Parathyroid adenoma (tissue), 2 donors: Measurements from ENCODE around the gene CPEB3.

Experiments
- H2AFZ ChIP-seq: fragments of 300-600 bp; sonication (generic); one replicate; pipeline ENCODE4 v1.7.0; 2017; ENCODE audit warnings: antibody characterized with exemption, mild to moderate bottlenecking
- H3K27ac ChIP-seq: fragments of 300-600 bp; sonication (generic); one replicate; pipeline ENCODE4 v1.7.0; 2017
- H3K27me3 ChIP-seq: fragments of 300-600 bp; sonication (generic); one replicate; pipeline ENCODE4 v1.7.0; 2017; ENCODE audit warnings: low read length; ENCODE audit not compliant: control insufficient read depth, insufficient read depth
- H3K36me3 ChIP-seq: fragments of 300-600 bp; sonication (generic); one replicate; pipeline ENCODE4 v1.7.0; 2017; ENCODE audit warnings: low read length; ENCODE audit not compliant: control insufficient read depth, insufficient read depth
- H3K4me1 ChIP-seq: fragments of 300-600 bp; sonication (generic); one replicate; pipeline ENCODE4 v1.7.0; 2017; ENCODE audit warnings: control low read depth
- H3K4me2 ChIP-seq: fragments of 300-600 bp; sonication (generic); one replicate; pipeline ENCODE4 v1.7.0; 2017; ENCODE audit warnings: low read length
- H3K4me3 ChIP-seq: fragments of 300-600 bp; sonication (generic); one replicate; pipeline ENCODE4 v1.7.0; 2017; ENCODE audit warnings: low read depth, low read length
- H3K79me2 ChIP-seq: fragments of 300-600 bp; sonication (generic); one replicate; pipeline ENCODE4 v1.7.0; 2017; ENCODE audit warnings: control low read depth
- H3K9ac ChIP-seq: fragments of 300-600 bp; sonication (generic); one replicate; pipeline ENCODE4 v1.7.0; 2017; ENCODE audit warnings: mild to moderate bottlenecking
- H3K9me3 ChIP-seq: fragments of 300-600 bp; sonication (generic); one replicate; pipeline ENCODE4 v1.7.0; 2017; ENCODE audit warnings: low read length; ENCODE audit not compliant: control insufficient read depth
- CTCF ChIP-seq: fragments of 300-600 bp; sonication (generic); IDR thresholded peaks from one replicate; pipeline ENCODE4 v1.7.0; 2017; ENCODE audit warnings: antibody characterized with exemption, mild to moderate bottlenecking
- donor health status: primary hyperparathyroidism.

The CPEB3 gene

GRCh38 chr10:92304061-92304460 lies 13.2 kb upstream of the CPEB3 start:
- peaks cover 32% of the 10 kb centered on the region for H3K79me2 ChIP-seq
- H2AFZ ChIP-seq = no peak overlapping the region
- H3K4me3 ChIP-seq = no peak overlapping the region
- H3K27me3 ChIP-seq = no peaks in the 10 kb centered on the region
- no peaks in the 10 kb centered on the region for H3K9me3 ChIP-seq
- H3K27ac ChIP-seq = no peak overlapping the region
- H3K36me3 ChIP-seq = no peaks in the 10 kb centered on the region
- TF ChIP-seq CTCF = no peak
- H3K9ac ChIP-seq = no peak overlapping the region
- no peak overlapping the region for H3K4me2 ChIP-seq
- no peaks in the 10 kb centered on the region for H3K4me1 ChIP-seq

GRCh38 chr10:92303096-92303495 lies 12.2 kb upstream of the CPEB3 start:
- H3K4me2 ChIP-seq = no peak overlapping the region
- peaks cover 42% of the 10 kb centered on the region for H3K79me2 ChIP-seq
- H3K36me3 ChIP-seq = no peaks in the 10 kb centered on the region
- H3K27me3 ChIP-seq = no peaks in the 10 kb centered on the region
- H2AFZ ChIP-seq = no peak overlapping the region
- TF ChIP-seq CTCF = no peak
- no peak overlapping the region for H3K27ac ChIP-seq
- H3K4me3 ChIP-seq = no peak overlapping the region
- no peaks in the 10 kb centered on the region for H3K4me1 ChIP-seq
- H3K9me3 ChIP-seq = no peaks in the 10 kb centered on the region
- no peak overlapping the region for H3K9ac ChIP-seq

- Histone ChIP-seq H3K4me1 (no peaks in the 10 kb centered on the region), H2AFZ (no peak overlapping the region), H3K9me3 (no peaks in the 10 kb centered on the region), H3K4me2 (no peak overlapping the region), H3K9ac (no peak overlapping the region), H3K79me2 (peaks cover 39% of the 10 kb centered on the region), H3K4me3 (no peak overlapping the region), H3K27me3 (no peaks in the 10 kb centered on the region), H3K27ac (no peak overlapping the region), H3K36me3 (no peaks in the 10 kb centered on the region)
- TF ChIP-seq CTCF = no peak
These were observed 7.6 kb upstream of the CPEB3 start for GRCh38 chr10:92298487-92298886.

- H3K9me3 ChIP-seq = no peaks in the 10 kb centered on the region
- no peaks in the 10 kb centered on the region for H3K27me3 ChIP-seq
- H3K4me1 ChIP-seq = no peaks in the 10 kb centered on the region
- peak; percentile 43 for TF ChIP-seq CTCF
- H3K27ac ChIP-seq = peak overlapping the region; percentile 91
- peak overlapping the region; percentile 64 for H3K4me2 ChIP-seq
- no peak overlapping the region for H3K9ac ChIP-seq
- peak overlapping the region; percentile 94 for H3K4me3 ChIP-seq
- peak overlapping the region; percentile 89 for H2AFZ ChIP-seq
- peaks cover 27% of the 10 kb centered on the region for H3K79me2 ChIP-seq
- no peaks in the 10 kb centered on the region for H3K36me3 ChIP-seq
These were observed 1.3 kb upstream of the CPEB3 start for GRCh38 chr10:92291921-92292845.

- Histone ChIP-seq H3K79me2 (peaks cover 31% of the 10 kb centered on the region), H2AFZ (peak overlapping the region; percentile 89), H3K4me1 (no peaks in the 10 kb centered on the region), H3K9ac (peak overlapping the region; percentile 51), H3K27me3 (no peaks in the 10 kb centered on the region), H3K27ac (peak overlapping the region; percentile 91), H3K36me3 (no peaks in the 10 kb centered on the region), H3K4me3 (peak overlapping the region; percentile 94), H3K4me2 (peak overlapping the region; percentile 64), H3K9me3 (no peaks in the 10 kb centered on the region)
- no peak for TF ChIP-seq CTCF
These were observed 663 bp upstream of the CPEB3 start for GRCh38 chr10:92291616-92291865.
